Stromal cell of bone marrow (primary cell): Measurements from ENCODE around the gene C12orf76.
"Not testable (repeated sequence)": the region's sequence is repeated elsewhere in the genome, so short reads cannot be mapped to it uniquely, and the experiment has no call there.

Source experiments
- DNase-seq: peaks from one replicate; pipeline ENCODE4 v3.0.0-alpha.2; 2012; ENCODE audit warnings: low read depth

C12orf76 gene, protein sequence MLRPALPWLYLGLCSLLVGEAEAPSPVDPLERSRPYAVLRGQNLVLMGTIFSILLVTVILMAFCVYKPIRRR

GRCh38 chr12:110048242-110049027, at the start of gene C12orf76:
Gene C12orf76 (minus strand): TSS chr12:110048522. CDS start chr12:110048495, 27 bp downstream.
- peak; percentile 96 for DNase-seq

DNA sequence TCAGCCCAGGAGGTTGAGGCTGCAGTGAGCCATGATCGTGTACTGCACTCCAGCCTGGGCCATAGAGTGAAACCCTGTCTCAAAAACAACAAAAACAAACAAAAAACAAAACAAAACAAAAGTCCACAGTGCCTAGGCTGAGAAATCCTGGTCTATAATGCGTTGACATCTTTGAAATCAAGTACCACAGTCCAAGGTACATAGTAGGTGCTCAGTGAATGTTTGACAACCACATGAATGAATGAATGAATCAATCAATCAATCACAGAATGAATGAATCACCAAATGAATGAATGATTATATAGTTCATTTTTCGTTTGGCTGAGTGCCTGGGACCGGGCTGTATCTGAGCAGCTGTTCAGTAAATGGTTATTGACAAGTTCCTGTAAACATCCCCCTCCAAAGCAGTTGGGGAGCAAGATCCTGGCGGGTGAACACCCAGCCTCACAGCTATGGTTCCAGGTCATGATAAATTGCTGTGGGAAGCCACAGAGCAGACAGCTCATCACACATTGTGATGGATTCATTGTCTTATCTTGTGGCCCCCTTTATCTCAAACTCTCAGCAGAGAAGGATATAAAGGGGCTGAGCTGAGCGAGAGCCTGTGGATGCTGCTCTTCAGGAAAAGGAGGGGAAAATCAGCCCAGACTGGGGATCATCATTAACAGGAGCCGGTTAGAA, 45.4 kb upstream of the C12orf76 start:
- no peak for DNase-seq

DNA sequence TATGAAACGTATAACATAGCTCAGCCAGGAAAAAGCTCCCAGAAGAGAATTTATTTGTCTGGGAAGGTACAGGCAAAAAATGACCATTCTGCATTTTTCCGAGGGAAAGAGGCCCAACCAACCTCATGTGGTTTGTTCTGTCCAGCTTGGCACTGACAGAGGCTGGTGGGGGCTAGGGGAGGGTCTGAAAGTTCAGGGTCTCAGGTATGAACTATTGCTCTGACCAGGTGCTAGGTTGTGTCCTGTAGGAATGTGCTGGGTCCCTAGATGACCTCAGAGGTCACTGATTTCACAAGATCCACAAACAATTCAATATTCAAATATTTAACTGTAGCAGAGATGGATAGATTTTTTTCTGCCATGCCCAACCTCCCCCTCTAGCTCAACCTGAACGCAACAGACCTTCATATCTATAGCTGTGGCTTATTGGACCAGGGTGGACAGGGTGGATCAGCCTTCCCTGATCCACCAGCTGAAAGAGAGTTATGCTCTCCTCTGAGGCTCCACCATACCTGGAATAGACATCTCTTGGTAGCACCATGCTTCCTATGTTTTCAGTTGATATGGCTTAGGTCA, 42.9 kb upstream of the C12orf76 start:
- no peak for DNase-seq

DNA sequence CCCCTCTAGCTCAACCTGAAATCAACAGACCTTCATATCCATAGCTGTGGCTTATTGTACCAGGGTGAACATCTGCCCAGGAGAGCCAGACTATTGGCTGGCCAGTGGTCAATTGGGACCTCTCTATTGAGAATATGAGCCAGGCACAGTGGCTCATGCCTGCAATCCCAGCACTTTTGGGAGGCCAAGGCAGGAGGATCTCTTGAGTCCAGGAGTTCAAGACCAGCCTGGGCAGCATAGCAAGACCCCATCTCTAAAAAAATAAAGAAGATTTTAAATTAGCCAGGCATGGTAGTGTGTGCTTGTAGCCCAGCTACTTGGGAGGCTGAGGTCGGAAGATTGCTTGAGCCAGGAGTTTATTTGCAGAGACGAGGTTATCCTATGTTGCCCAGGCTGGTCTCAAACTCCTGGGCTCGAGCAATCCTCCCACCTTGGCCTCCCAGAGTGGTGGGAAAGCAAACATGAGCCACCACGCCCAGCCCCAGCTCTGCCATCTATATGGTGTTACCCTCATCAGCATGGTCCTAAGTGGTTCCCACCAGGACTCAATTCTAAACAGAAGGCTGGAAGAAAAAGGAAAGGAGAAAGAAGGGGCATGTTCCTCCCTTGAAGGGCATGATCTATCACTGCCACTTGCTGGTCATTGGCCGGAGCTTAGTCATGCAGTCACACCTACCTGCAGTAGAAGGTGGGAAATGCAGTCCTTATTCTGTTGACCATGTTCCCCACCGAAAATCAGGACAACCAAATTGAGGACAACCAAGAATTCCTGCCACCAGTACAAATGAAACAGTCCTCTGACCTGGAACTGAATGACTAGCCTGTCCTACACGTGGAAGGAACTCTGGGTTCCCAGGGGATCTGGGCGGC, 42.2 kb upstream of the C12orf76 start:
- DNase-seq, result no peak

DNA sequence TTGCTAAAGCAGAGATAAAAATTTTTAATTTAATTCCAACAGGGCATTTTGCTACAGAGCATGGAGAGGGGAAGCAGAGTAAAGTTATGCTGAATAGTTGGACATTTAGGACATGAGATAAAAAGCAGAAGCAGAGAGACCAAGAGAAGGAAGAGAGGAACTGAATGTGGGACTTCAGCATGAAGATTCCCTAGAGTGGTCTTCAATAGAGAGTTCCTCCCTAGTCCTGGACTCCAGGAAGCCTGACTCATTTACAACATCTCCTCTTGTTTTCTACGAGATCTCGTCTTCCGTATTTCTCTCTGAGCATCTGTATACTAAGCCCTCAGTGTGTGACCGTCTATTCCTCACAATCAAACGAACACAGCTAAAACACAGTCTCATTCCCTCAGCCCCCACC, 40.6 kb upstream of the C12orf76 start:
- DNase-seq, result no peak

DNA sequence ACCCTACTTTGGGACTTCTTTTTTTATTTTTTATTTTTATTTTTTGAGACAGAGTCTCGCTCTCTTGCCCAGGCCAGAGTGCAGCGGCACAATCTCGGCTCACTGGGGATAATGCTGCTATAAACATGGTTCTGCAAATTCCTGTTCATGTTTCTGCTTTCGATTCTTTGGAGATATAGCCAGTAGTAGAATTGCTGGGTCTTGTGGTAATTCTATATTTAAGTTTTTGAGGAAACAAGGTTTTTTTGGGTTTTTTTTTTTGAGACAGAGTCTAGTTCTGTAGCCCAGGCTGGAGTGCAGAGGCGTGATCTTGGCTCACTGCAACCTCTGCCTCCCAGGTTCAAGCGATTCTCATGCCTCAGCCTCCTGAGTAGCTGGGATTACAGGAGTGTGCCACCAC, 39.9 kb upstream of the C12orf76 start:
- not testable (repeated sequence) for DNase-seq

GRCh38 chr12:110084314-110085015, 36.1 kb upstream of the C12orf76 start:
- no peak for DNase-seq

- DNase-seq, result no peak
Measured at GRCh38 chr12:110080410-110080809, 32.1 kb upstream of the C12orf76 start.

- DNase-seq, result no peak
Measured at GRCh38 chr12:110079477-110080400, 31.4 kb upstream of the C12orf76 start.

GRCh38 chr12:110077800-110078199, 29.5 kb upstream of the C12orf76 start:
- no peak for DNase-seq

DNA sequence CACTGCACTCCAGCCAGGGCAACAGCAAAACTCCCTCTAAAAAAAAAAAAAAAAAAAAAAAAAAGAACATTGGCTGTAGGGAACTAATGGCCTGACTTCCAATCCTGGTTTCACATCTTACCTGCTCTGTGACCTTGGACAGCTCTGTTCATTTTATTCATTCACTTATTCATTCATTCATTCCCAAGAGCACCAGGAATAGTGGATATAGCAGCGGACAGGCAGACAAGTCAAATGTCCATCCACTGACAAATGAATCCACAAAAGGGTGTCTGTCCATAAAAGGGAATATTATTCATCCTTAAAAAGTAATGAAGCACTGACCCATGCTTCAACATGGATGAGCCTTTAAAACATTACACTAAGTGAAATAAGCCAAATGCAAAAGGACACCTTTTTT, 27.6 kb upstream of the C12orf76 start:
- DNase-seq, result no peak

DNA sequence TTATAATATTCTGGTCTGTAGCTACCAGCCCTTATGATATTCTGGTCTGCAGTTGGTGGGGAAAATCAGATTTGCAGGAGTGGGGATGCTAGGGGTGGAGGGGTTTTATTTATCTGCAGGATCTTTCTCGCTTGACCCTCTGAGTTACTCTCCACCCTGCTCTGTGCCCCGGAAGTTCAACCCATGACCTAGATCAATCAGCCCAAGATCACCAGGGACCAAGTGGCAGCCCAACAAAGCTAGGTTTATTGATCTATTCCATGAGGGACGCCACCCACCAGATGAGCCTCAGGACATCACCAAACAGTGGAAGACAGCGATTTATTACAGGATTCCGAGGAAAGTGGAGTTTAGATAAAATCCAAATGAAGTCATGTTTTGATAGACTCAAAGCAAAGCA, 25.8 kb upstream of the C12orf76 start:
- DNase-seq, result no peak

DNA sequence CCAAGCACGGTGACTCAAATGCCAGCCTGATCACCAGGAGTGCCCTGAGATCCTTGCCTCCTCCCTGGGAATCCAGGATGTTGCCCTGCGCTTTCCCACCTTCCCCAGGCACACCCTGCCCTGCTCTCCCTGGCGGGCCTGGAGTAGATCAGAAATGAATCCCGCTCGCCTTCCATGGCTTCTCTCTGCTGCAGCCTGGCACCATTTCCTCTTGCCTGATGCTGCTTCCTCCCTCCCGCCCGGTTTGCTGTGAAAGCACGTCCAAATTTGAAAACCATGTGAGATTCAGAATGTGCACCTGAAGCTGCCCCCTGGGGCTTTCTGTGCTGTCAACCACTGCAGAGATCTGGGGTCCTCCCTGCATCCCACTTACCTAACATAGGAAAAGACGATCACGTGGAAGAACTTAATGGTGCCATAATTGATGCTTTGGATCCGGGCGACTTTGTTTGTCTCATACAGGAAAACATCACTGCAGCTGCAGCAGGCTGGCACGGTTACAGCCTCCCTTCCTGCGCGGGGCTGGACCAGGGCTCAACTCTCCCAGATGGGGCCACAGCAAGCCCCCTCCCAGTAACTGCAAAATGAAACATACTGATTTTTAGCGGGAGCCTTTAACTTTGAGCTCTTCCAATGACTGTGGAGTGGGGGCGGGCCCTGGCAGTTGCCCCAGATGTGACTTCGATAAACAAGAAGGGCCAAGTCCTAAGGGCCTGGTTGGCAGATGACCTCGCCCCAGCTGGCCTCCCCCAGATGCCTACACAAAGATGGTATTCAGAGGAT, 24.9 kb upstream of the C12orf76 start:
- DNase-seq, result no peak

DNA sequence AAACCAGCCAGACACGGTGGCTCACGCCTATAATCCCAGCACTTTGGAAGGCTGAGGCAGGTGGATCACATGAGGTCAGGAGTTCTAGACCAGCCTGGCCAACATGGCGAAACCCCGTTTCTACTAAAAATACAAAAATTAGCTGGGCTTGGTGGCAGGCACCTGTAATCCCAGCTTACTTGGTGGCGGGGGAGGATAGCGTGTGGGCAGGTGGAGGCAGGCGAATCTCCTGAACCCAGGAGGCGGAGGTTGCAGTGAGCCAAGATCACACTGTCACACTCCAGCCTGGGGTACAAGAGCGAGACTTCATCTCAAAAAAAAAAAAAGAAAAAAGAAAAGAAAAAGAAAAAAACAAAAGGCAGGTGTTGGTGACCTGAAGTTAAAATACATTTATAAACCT, 24.3 kb upstream of the C12orf76 start:
- DNase-seq, result not testable (repeated sequence)

DNA sequence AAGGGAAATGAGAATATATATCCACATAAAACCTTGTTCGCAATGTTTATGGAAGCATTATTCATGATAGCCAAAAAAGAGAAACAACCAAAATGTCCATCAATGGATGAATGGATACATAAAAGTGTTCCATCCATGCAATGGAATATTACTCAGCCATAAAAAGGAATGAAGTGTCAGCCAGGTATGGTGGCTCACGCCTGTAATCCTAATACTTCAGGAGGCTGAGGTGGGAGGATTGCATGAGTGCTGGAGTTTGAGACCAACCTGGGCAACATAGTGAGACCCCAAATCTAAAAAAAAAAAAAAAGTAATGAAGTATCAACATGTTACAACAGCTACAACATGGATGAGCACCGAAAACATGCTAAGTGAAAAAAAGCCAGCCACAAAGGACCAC, 23.6 kb upstream of the C12orf76 start:
- no peak for DNase-seq

DNA sequence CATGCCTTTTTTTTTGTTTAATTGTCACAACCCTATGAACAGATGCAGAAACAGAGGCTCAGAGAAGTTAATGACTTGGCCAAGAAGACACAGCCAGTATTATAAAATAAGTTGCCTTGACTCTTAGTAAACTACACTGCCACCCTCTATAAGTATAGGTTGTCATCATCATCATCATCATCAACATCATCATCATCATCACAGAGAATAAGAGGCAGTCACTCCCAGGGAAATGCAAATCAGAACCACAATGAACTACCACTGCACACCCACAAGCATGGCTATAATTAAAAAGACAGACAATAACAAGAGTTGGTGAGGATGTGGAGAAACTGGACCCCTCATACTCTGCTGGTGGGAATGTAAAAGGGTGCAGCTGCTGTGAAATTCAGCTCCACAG, 23.2 kb upstream of the C12orf76 start:
- no peak for DNase-seq

GRCh38 chr12:110068654-110069053, 20.3 kb upstream of the C12orf76 start:
- DNase-seq, result no peak

GRCh38 chr12:110068115-110068514, 19.8 kb upstream of the C12orf76 start:
- not testable (repeated sequence) for DNase-seq

DNA sequence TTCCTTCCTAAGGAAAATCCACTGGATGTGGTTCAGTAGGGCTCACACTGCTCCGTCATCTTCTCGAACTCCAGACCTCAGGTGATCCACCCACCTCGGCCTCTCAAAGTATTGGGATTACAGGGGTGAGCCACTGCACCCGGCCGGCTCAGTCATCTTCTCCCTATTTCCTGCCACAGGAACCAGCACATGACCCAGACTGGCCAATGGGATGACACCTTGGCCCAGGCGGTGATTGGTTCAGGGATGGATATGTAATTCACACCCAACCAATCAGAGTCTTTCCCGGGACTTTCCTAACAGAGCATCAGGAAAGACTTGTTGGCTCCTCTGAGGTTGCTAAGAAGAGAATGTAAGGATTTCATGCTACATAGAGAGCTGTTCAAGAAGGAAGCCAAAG, 19.2 kb upstream of the C12orf76 start:
- no peak for DNase-seq

DNA sequence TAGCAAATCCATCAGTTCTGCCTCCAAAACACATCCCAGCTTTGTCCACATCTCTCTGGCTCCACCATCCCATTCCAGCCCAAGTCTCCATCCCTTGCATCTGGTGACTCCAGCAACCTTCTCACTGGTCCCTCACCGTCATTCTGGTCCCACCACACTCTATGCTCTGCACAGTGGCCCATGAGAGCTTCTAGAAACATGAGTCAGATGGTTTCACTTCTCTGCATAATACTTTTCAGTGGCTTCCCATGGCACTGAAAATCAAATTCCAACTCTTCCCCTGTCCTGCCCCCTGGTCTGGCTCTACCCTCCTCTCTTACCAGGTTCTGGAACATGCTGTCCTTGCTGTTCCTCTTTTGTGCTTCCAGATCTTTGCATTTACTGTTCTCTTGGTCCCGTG, 17.2 kb upstream of the C12orf76 start:
- DNase-seq, result no peak
